Esophagus muscularis mucosa (tissue), 4 donors: ENCODE measurements around the gene PLCG1. TPM values are rescaled to one million over a fixed set of nuclear protein-coding genes. Genes with fewer than 3 reads are reported as not detected.

Experiments
- DNase-seq: peaks from one replicate; pipeline ENCODE4 v3.0.0-alpha.2; 2017; ENCODE audit errors: extremely low spot score
- H3K27ac ChIP-seq, 4 donors: fragments of 200-600 bp; sonication (generic); replicated peaks in 1 of 4; 1 replicate in 3 of 4; 2 replicates in 1 of 4; pipeline ENCODE4 v1.5.1; 2016 to 2019; ENCODE audit warnings: mild to moderate bottlenecking in 1 of 4
- H3K27me3 ChIP-seq, 4 donors: fragments of 200-600 bp; sonication (generic); one replicate each; pipeline versions ENCODE4 v1.5.1 to v1.6.0; 2016 to 2019
- H3K36me3 ChIP-seq, 4 donors: fragments of 200-600 bp; sonication (generic); one replicate each; pipeline ENCODE4 v1.5.1; 2016 to 2019
- H3K4me1 ChIP-seq, 4 donors: fragments of 200-600 bp; sonication (generic); one replicate each; pipeline ENCODE4 v1.5.1; 2016 to 2019
- H3K4me3 ChIP-seq, 4 donors: fragments of 200-600 bp; sonication (generic); 1 replicate in 2 of 4; 2 replicates in 2 of 4; pipeline ENCODE4 v1.5.1; 2016 to 2019; ENCODE audit warnings: mild to moderate bottlenecking in 4 of 4, moderate library complexity in 1 of 4
- H3K9me3 ChIP-seq, 4 donors: fragments of 200-600 bp; sonication (generic); 1 replicate in 3 of 4; 2 replicates in 1 of 4; pipeline ENCODE4 v1.5.1; 2016 to 2019
- CTCF ChIP-seq, 3 experiments: fragments of 200-600 bp in 2 of 3; fragments of 450-650 bp in 1 of 3; sonication (generic) in 2 of 3; IDR thresholded peaks; one replicate each; pipeline ENCODE4 v1.5.1; 2017 to 2019; ENCODE audit warnings: antibody characterized with exemption in 3 of 3, mild to moderate bottlenecking in 2 of 3, moderate library complexity in 1 of 3
- EP300 ChIP-seq: sonication (generic); formaldehyde crosslinking; IDR thresholded peaks from one replicate; pipeline ENCODE4 v1.6.1; 2017; ENCODE audit warnings: antibody characterized with exemption
- POLR2A ChIP-seq: fragments of 450-650 bp; IDR thresholded peaks from one replicate; pipeline ENCODE4 v1.6.1; 2017; ENCODE audit warnings: antibody characterized with exemption, moderate library complexity, mild to moderate bottlenecking, low read depth
- POLR2AphosphoS5 ChIP-seq, 2 donors: sonication (generic); formaldehyde crosslinking; IDR thresholded peaks; one replicate each; pipeline ENCODE4 v1.6.1; 2017; ENCODE audit warnings: antibody characterized with exemption in 2 of 2
- WGBS: methylation state at CpG from one replicate; pipeline ENCODE4 v1.1.5; 2018; 5-methylcytosine and 5-hydroxymethylcytosine counted together
- intact Hi-C: fragments of 100-400 bp; cut with DNase I; formaldehyde crosslinking; loops from one replicate; pipeline ENCODE4 v1.15.1; 2023
- total RNA-seq, 4 donors: library from RNA; depleted of rRNA; stranded (reverse); fragments of >200 nt; gene quantifications; one replicate each; pipeline versions ENCODE4 v1.1.0 to v1.2.1, GENCODE V29; 2016

Gene PLCG1
- total RNA-seq, 4 donors from 2014 or later: 68.4 to 119 (median 82.5) TPM

- no peaks in the 10 kb centered on the region for H3K9me3 ChIP-seq
- H3K4me3 ChIP-seq: no peak overlapping the region
- H3K27ac ChIP-seq: no peak overlapping the region
- H3K36me3 ChIP-seq: peaks cover 76 to 100% (median 95%) of the 10 kb centered on the region in 4 donors
- H3K4me1 ChIP-seq: peaks cover 5 to 25% (median 11%) of the 10 kb centered on the region in 4 donors
- intact Hi-C loops: no loop called here
- H3K27me3 ChIP-seq: no peaks in the 10 kb centered on the region
- 86% methylated on average over 17 of the region's 24 CpGs for WGBS
- DNase-seq: no peak
- TF ChIP-seq POLR2A: no peak
- TF ChIP-seq POLR2AphosphoS5 (IDR thresholded peaks at IDR 0.05): no peak
- no peak for TF ChIP-seq EP300
- no peak for TF ChIP-seq CTCF (IDR thresholded peaks at IDR 0.05)
These were observed 27.9 kb downstream of the PLCG1 start for GRCh38 chr20:41165001-41165882.

GRCh38 chr20:41166201-41167117 lies 29.1 kb downstream of the PLCG1 start:
- DNase-seq: no peak
- 93% methylated on average over 27 of the region's 27 CpGs for WGBS
- Histone ChIP-seq H3K4me3 (no peak overlapping the region), H3K4me1 (peaks cover 4 to 16% (median 8%) of the 10 kb centered on the region in 4 donors), H3K27ac (peak overlapping the region in 1 of 4 donors; percentile 26), H3K27me3 (no peaks in the 10 kb centered on the region), H3K9me3 (no peaks in the 10 kb centered on the region), H3K36me3 (peaks cover 78 to 99% (median 96%) of the 10 kb centered on the region in 4 donors)
- intact Hi-C loops: no loop called here
- TF ChIP-seq CTCF (IDR thresholded peaks at IDR 0.05) (no peak), POLR2A (no peak), POLR2AphosphoS5 (IDR thresholded peaks at IDR 0.05) (no peak), EP300 (no peak)

- Histone ChIP-seq H3K36me3 (peaks cover 78 to 99% (median 95%) of the 10 kb centered on the region in 4 donors), H3K4me3 (no peak overlapping the region), H3K27me3 (no peaks in the 10 kb centered on the region), H3K9me3 (no peaks in the 10 kb centered on the region), H3K27ac (peak overlapping the region in 1 of 4 donors; percentile 26), H3K4me1 (peaks cover 7 to 16% (median 9%) of the 10 kb centered on the region in 4 donors)
- WGBS: 93% methylated on average over 3 of the region's 3 CpGs
- intact Hi-C loops: no loop called here
- TF ChIP-seq POLR2A: no peak
- no peak for TF ChIP-seq CTCF (IDR thresholded peaks at IDR 0.05)
- TF ChIP-seq POLR2AphosphoS5 (IDR thresholded peaks at IDR 0.05): no peak
- DNase-seq: no peak
These were observed 29.8 kb downstream of the PLCG1 start for GRCh38 chr20:41167118-41167470.

- DNase-seq: no peak
These were observed 30.3 kb downstream of the PLCG1 start for GRCh38 chr20:41167481-41168253.

More at GRCh38 chr20:41167481-41168253, 30.3 kb downstream of the PLCG1 start:
- Histone ChIP-seq H3K4me1 (peaks cover 12 to 18% (median 14%) of the 10 kb centered on the region in 4 donors), H3K36me3 (peaks cover 76 to 99% (median 96%) of the 10 kb centered on the region in 4 donors), H3K9me3 (no peaks in the 10 kb centered on the region), H3K27me3 (no peaks in the 10 kb centered on the region), H3K27ac (peak overlapping the region in 3 of 4 donors; percentile 25 to 46 (median 40)), H3K4me3 (no peak overlapping the region)
- TF ChIP-seq POLR2A (no peak), CTCF (IDR thresholded peaks at IDR 0.05) (no peak), POLR2AphosphoS5 (IDR thresholded peaks at IDR 0.05) (no peak), EP300 (no peak)
- WGBS: 62% methylated on average over 10 of the region's 11 CpGs
- intact Hi-C loops: no loop called here
